Measurements from ENCODE around the gene ZNF641.

DNA sequence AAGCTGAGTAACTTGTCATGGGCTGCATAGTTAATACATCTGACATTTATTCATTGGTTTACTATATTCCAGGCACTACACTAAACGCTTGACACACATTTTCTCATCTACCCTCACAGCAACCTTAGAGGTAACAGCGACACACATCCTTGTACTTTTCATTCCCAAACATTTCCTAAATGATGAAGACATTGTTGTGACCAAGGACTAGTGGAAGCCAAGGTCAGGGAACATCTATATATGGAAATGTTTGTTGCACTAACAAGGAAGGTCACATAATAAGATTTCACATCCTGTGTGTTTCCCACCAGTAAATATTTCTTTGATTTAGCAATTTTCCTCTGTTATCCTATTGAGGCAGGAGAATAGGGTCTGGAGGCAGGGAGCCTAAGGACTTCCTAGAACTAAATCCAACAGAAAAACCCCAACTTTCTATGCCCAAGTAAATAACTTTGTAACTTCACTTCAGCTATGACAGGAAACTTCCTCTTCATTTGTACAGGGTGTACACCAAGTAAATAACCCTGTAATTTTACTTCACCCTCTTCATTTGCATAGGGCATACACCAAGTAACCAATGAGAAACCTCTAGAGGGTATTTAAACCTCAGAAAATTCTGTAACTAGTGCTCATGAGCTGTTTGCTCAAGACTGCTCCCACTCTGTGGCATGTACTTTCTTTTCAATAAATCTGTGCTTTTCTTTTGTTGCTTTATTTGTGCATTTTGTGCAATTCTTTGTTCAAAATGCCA, 48.4 kb downstream of the ZNF641 start:
- TF ChIP-seq EZH2 (IDR thresholded peaks at IDR 0.05; ENCODE audit: insufficient read depth, poor library complexity, severe bottlenecking) (no peak), EZH2phosphoT487 (IDR thresholded peaks at IDR 0.05; ENCODE audit: insufficient read depth, low read depth) (no peak)

Measured in GM23248 (cell line).